GM06990 (cell line): ENCODE results near the gene CSTPP1.

Source experiments
- DNase-seq: peaks from one replicate; pipeline ENCODE4 v3.0.0-alpha.2; 2011; ENCODE audit not compliant: insufficient read length; ENCODE audit errors: extremely low read depth
- H3K27me3 ChIP-seq: replicated peaks from 2 replicates; pipeline ENCODE4 v1.6.0; 2011; ENCODE audit warnings: low read length; ENCODE audit not compliant: control insufficient read depth, insufficient read depth
- H3K36me3 ChIP-seq: 2 replicates; pipeline ENCODE4 v1.5.1; 2011; ENCODE audit warnings: low read length; ENCODE audit not compliant: control insufficient read depth, insufficient read depth
- H3K4me3 ChIP-seq: replicated peaks from 2 replicates; pipeline ENCODE4 v1.5.1; 2011; ENCODE audit warnings: low read depth, mild to moderate bottlenecking, control low read depth, low read length
- CTCF ChIP-seq: IDR thresholded peaks from 2 replicates; pipeline ENCODE4 v1.5.1; 2011; ENCODE audit warnings: low read length, control low read depth, mild to moderate bottlenecking, inconsistent platforms; ENCODE audit not compliant: insufficient read depth, poor library complexity, severe bottlenecking

CSTPP1 gene

GRCh38 chr11:47171856-47172255, 235.3 kb downstream of the CSTPP1 start:
- TF ChIP-seq CTCF = no peak
- peaks cover 44% of the 10 kb centered on the region for H3K36me3 ChIP-seq
- no peak for DNase-seq
- no peaks in the 10 kb centered on the region for H3K27me3 ChIP-seq
- no peak overlapping the region for H3K4me3 ChIP-seq

- no peaks in the 10 kb centered on the region for H3K27me3 ChIP-seq
- DNase-seq = no peak
- peaks cover 39% of the 10 kb centered on the region for H3K36me3 ChIP-seq
- no peak for TF ChIP-seq CTCF
- H3K4me3 ChIP-seq = no peak overlapping the region
Measured at GRCh38 chr11:47172740-47173336, 236.3 kb downstream of the CSTPP1 start.

GRCh38 chr11:47175746-47176327, 239.3 kb downstream of the CSTPP1 start:
- Histone ChIP-seq H3K4me3 (peak overlapping the region; percentile 99), H3K27me3 (no peaks in the 10 kb centered on the region), H3K36me3 (peaks cover 28% of the 10 kb centered on the region)
- DNase-seq = no peak
- no peak for TF ChIP-seq CTCF

GRCh38 chr11:47176328-47177228, 240.0 kb downstream of the CSTPP1 start, which contains the start of gene ARFGAP2:
Gene ARFGAP2 (minus strand): TSS chr11:47176879. CDS start chr11:47176853, 26 bp downstream.
- DNase-seq = peak; percentile 98
- no peaks in the 10 kb centered on the region for H3K27me3 ChIP-seq
- TF ChIP-seq CTCF = no peak
- H3K36me3 ChIP-seq = peaks cover 23% of the 10 kb centered on the region
- peak within 1 kb of the TSS; percentile 99 for H3K4me3 ChIP-seq

- H3K36me3 ChIP-seq = peaks cover 16% of the 10 kb centered on the region
- TF ChIP-seq CTCF = peak; percentile 78
- DNase-seq = no peak
Measured at GRCh38 chr11:47177229-47177845, 240.8 kb downstream of the CSTPP1 start.

More at GRCh38 chr11:47177229-47177845, 240.8 kb downstream of the CSTPP1 start:
- no peaks in the 10 kb centered on the region for H3K27me3 ChIP-seq
- H3K4me3 ChIP-seq = peak overlapping the region; percentile 85
